Left colon (tissue), 2 donors: ENCODE data around the gene SEC24A. TPM values are rescaled to one million over a fixed set of nuclear protein-coding genes. Genes with fewer than 3 reads are reported as not detected.
"Not testable (repeated sequence)": the region's sequence is repeated elsewhere in the genome, so short reads cannot be mapped to it uniquely, and the experiment has no call there.

ENCODE experiments used
- ATAC-seq: fragments of 200-7000 bp; cut with Tn5 transposase; one replicate; pipeline ENCODE4 v1.9.1; 2020; ENCODE audit warnings: mild to moderate bottlenecking, moderate library complexity
- DNase-seq, 2 donors: peaks; one replicate each; pipeline ENCODE4 v3.0.0-alpha.2; 2020
- intact Hi-C, 2 donors: fragments of 100-400 bp; cut with DNase I in 1 of 2; cut with micrococcal nuclease in 1 of 2; formaldehyde crosslinking; loops; one replicate each; pipeline versions ENCODE4 v1.11.2 to v1.14.0; 2022; cut with DNase I, micrococcal nuclease
- total RNA-seq, 2 donors: library from RNA; stranded (reverse); fragmentation: NEBNext Ultra II Directional; extraction: Animal tissue kit (Norgen Biotek cat#: 25700); gene quantifications; one replicate each; pipeline ENCODE4 v1.2.1, GENCODE V29; 2021
- donor health status: DM: no; HTN: no; CAD: no.
- donor health status: DM: yes; HTN: yes; CAD: no.

Gene SEC24A
- total RNA-seq, 2 donors from 2014 or later, result 28.8 to 34.8 TPM

DNA sequence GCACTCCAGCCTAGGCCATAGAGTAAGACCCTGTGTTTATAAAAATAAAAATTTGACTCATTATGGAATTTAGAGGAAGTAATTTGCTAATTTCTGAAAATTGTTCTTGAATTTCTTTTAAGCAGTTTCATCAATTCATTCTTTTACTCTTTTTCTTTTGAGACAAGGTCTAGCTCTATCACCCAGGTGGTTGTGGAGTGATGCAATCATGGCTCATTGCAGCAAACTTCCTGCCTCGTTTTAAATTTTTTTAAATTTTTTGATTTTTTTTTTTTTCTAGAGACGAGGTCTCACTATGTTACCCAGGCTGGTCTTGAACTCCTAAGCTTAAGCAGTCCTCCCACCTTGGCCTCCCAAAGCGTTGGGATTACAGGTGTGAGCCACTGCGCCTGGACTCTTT lies 86.7 kb downstream of the SEC24A start:
- intact Hi-C loops, result no loop called here
- ATAC-seq (no peak), DNase-seq (no peak)

GRCh38 chr5:134736173-134736812 lies 87.7 kb downstream of the SEC24A start:
- ATAC-seq (no peak), DNase-seq (no peak)
- intact Hi-C loops, result no loop called here

DNA sequence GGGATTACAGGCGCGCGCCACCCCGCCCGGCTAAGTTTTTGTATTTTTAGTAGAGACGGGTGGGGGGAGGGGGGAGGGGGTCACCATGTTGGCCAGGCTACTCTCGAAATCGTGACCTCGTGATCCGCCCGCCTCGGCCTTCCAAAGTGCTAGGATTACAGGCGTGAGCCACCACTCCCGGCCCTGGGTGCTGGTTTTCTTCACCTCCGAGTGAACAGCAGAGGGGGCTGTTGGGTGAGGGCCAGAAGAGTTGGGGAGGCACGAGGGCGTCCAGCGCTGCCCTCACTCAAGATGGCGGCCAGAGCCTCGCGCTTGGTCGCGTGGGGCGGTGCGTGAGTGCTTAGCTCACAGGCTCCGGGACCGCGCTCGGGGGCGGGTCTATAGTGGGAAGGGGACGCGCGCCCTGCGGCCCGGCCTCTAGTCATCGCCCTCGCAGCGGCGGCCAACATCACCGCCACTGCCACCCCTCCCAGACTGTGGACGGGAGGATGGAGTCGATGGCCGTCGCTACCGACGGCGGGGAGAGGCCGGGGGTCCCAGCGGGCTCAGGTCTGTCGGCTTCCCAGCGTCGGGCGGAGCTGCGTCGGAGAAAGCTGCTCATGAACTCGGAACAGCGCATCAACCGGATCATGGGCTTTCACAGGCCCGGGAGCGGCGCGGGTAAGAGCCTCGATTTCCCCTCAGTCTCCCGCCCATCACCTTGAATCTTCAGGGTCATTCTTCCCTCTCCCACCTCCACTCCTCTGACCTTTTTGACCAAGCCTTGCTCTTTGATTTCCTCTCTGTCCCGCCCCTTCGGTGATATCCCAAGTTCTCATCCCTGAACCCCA lies 89.8 kb downstream of the SEC24A start, which contains the start of gene CAMLG:
Gene CAMLG, plus strand, starts transcription at position 416 of the 830 bp plus-strand sequence. Its CDS starts 73 bp downstream, at position 489.
- ATAC-seq, result peak; percentile 97
- DNase-seq, result peak; percentile 98 to 99
- intact Hi-C loops, result no loop called here

GRCh38 chr5:134738963-134739661 lies 90.5 kb downstream of the SEC24A start:
- DNase-seq (peak in 1 of 2 donors; percentile 32), ATAC-seq (peak; percentile 40)
- intact Hi-C loops, result no loop called here

DNA sequence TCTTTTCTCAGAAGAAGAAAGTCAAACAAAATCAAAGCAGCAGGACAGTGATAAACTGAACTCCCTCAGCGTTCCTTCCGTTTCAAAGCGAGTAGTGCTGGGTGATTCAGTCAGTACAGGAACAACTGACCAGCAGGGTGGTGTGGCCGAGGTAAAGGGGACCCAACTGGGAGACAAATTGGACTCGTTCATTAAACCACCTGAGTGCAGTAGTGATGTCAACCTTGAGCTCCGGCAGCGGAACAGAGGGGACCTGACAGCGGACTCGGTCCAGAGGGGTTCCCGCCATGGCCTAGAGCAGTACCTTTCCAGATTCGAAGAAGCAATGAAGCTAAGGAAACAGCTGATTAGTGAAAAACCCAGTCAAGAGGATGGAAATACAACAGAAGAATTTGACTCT lies 92.5 kb downstream of the SEC24A start:
- ATAC-seq, result no peak
- DNase-seq, result no peak
- intact Hi-C loops, result no loop called here

- intact Hi-C loops, result no loop called here
- ATAC-seq, result no peak
- no peak for DNase-seq
Observed at GRCh38 chr5:134742134-134742533, 93.5 kb downstream of the SEC24A start.

GRCh38 chr5:134749415-134749814 lies 100.8 kb downstream of the SEC24A start:
- ATAC-seq (no peak), DNase-seq (no peak)
- intact Hi-C loops, result no loop called here

GRCh38 chr5:134758176-134758503 lies 109.6 kb downstream of the SEC24A start:
- intact Hi-C loops, result no loop called here
- no peak for DNase-seq

GRCh38 chr5:134758504-134759341 lies 110.1 kb downstream of the SEC24A start, which contains the start of gene DDX46:
Gene DDX46, plus strand, starts transcription at chr5:134758779. Its CDS starts 160 bp downstream, at chr5:134758939.
- intact Hi-C loops, result no loop called here
- ATAC-seq (peak; percentile 99), DNase-seq (peak; percentile 93 to 97)

More at GRCh38 chr5:134758176-134758503, 109.6 kb downstream of the SEC24A start:
- ATAC-seq, result peak; percentile 42

DNA sequence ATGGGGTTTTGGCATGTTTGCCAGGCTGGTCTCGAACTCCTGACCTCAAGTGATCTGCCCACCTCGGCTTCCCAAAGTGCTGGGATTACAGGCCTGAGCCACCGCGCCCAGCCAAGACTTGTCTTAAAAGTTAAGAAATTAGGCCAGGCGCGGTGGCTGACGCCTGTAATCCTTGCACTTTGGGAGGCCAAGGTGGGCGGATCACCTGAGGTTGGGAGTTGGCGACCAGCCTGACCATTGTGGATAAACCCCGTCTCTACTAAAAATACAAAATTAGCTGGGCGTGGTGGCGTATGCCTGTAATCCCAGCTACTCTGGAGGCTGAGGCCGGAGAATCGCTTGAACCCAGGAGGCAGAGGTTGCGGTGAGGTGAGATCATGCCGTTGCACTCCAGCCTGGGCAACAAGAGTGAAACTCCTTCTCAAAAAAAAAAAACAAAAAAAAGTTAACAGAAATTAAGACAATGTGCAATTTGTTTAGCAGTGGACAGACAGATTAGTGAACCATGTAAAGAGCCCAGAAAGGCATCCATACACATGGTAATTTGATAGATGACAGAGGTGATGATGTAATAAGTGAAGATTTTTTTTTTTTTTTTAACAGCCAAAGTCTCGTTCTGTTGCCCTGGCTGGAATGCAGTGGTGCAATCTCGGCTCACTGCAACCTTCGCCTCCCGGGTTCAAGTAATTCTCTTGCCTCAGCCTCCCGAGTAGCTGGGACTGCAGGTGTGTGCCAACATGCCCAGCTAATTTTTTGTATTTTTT lies 119.1 kb downstream of the SEC24A start:
- DNase-seq, intact Hi-C loops, ATAC-seq: not testable (repeated sequence)

DNA sequence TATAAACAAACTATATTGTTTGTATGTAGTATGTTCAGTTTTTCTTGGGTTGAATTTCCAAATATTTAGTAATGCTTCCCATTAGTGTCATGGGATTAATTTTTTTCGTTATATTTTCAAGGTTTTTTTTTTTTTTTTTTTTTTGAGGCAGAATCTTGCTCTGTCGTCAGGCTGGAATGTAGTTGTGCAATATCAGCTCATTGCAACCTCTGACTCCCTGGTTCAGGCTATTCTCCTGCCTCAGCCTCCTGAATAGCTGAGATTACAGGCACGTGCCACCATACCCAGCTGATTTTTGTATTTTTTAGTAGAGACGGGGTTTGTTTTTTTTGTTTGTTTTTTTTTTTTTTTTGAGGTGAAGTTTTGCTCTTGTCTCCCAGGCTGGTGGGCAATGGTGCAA lies 120.6 kb downstream of the SEC24A start:
- DNase-seq (no peak), ATAC-seq (no peak)
- intact Hi-C loops, result no loop called here

DNA sequence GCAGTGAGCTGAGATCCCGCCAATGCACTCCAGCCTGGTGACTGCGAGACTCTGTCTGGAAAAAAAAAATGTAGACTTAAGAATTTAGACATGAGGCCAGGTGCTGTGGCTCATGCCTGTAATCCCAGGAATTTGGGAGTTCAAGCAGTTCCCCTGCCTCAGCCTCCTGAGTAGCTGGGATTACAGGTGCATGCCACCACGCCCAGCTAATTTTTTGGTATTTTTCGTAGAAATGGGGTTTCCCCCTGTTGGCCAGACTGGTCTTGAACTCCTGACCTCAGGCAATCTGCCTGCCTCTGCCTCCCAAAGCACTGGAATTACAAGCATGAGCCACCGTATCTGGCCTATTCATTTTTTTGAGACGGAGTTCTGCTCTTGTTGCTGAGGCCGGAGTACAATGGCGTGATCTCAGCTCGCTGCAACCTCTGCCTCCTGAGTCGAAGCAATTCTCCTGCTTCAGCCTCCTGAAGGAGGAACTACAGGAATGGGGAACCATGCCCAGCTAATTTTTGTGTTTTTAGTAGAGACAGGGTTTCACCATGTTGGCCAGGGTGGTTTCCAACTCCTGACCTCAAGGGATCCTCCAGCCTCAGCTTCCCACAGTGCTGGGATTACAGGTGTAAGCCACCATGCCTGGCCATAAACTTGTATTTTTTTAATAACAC lies 124.0 kb downstream of the SEC24A start:
- intact Hi-C loops, result no loop called here
- no peak for DNase-seq
- ATAC-seq, result no peak

DNA sequence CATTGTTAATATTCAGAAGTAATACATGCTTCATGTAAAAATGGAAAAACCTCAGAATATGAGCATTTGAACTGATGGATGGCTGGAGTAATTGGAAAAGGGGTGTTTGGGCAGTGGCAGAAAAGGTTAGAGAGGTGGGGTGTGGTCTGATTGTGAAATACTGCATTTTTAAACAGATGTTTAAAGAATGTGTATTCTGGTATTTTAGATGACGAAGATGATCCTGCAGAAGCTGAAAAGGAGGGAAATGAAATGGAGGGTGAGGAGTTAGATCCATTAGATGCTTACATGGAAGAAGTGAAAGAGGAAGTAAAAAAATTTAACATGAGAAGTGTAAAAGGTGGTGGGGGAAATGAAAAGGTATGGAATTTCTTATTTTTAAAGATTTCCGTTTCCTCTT lies 128.8 kb downstream of the SEC24A start:
- intact Hi-C loops, result no loop called here
- DNase-seq (no peak), ATAC-seq (no peak)

Other genes starting within 250 kb of the SEC24A start
- gene CDKN2AIPNL, start 236.9 kb upstream of the SEC24A start, total RNA-seq, result 10 to 100 TPM; 15.0 to 19.3 TPM
- 10 to 100 TPM; 27.1 to 38.9 TPM for gene JADE2, start 123.1 kb upstream of the SEC24A start, total RNA-seq
- 100 to 1,000 TPM in 1 of 2 donors, 10 to 100 TPM in 1; 97.3 to 107 TPM for gene SAR1B, start 16.0 kb upstream of the SEC24A start, total RNA-seq
- gene CAMLG, start 89.8 kb downstream of the SEC24A start, total RNA-seq, result 10 to 100 TPM; 16.0 to 24.4 TPM
- gene DDX46, start 110.0 kb downstream of the SEC24A start, total RNA-seq, result 10 to 100 TPM; 30.8 to 43.1 TPM
- gene C5orf24, start 197.2 kb downstream of the SEC24A start, total RNA-seq, result 10 to 100 TPM; 30.4 to 33.2 TPM
- gene TXNDC15, start 225.6 kb downstream of the SEC24A start, total RNA-seq, result 10 to 100 TPM; 28.2 to 31.2 TPM